ENCODE measurements around the gene TNFSF12.
A peak's percentile ranks its signal among the peaks of the same experiment; 100 is the strongest.

Gene TNFSF12

DNA sequence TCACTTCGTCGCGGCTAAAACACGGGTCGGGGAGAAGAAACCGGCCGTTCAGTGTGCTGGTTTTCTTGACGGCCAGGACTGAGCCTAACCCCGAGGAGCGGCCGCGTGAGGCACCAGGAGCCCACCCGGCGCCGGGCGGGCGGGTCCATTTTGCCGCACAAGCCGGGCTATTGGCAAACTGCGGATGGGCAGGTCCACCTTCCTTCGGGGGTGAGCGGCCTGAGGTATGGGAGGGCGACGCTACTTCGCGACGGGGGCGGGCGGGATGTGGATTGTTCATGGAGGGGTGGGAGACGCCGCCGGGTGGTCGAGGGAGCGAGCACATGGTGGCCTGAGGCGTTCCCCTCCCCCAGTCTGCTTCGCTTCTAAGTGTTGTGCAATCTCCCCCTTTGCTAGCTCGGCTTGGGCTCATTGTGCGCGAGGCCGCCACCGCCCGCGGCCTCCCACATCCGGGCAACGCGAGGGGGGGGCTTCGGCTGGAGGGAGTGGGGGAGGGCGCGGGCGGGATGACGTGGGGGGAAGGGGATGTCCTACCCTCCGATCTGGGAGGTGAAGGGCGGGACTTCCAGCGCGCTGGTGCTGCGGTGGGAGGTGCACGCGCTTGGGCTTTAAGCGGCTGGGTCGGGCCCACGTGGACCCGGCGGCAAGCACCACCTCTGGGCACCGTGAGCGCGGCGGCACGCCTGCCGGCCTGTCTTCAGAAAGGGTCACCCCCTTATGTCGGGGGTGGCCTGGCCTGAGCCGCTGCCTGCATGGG lies 24.6 kb downstream of the TNFSF12 start:
- in situ Hi-C loops (cut with MboI; ENCODE audit: low sequenced_read_pairs, unreplicated experiment), result no loop called here
- TF ChIP-seq, protein P1, sequence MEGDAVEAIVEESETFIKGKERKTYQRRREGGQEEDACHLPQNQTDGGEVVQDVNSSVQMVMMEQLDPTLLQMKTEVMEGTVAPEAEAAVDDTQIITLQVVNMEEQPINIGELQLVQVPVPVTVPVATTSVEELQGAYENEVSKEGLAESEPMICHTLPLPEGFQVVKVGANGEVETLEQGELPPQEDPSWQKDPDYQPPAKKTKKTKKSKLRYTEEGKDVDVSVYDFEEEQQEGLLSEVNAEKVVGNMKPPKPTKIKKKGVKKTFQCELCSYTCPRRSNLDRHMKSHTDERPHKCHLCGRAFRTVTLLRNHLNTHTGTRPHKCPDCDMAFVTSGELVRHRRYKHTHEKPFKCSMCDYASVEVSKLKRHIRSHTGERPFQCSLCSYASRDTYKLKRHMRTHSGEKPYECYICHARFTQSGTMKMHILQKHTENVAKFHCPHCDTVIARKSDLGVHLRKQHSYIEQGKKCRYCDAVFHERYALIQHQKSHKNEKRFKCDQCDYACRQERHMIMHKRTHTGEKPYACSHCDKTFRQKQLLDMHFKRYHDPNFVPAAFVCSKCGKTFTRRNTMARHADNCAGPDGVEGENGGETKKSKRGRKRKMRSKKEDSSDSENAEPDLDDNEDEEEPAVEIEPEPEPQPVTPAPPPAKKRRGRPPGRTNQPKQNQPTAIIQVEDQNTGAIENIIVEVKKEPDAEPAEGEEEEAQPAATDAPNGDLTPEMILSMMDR (IDR thresholded peaks at IDR 0.05; ENCODE audit: borderline replicate concordance, control extremely low read depth, extremely low read depth, insufficient read depth, missing control alignments), result no peak
- peak; percentile 92 for DNase-seq (ENCODE audit: low spot score)

DNA sequence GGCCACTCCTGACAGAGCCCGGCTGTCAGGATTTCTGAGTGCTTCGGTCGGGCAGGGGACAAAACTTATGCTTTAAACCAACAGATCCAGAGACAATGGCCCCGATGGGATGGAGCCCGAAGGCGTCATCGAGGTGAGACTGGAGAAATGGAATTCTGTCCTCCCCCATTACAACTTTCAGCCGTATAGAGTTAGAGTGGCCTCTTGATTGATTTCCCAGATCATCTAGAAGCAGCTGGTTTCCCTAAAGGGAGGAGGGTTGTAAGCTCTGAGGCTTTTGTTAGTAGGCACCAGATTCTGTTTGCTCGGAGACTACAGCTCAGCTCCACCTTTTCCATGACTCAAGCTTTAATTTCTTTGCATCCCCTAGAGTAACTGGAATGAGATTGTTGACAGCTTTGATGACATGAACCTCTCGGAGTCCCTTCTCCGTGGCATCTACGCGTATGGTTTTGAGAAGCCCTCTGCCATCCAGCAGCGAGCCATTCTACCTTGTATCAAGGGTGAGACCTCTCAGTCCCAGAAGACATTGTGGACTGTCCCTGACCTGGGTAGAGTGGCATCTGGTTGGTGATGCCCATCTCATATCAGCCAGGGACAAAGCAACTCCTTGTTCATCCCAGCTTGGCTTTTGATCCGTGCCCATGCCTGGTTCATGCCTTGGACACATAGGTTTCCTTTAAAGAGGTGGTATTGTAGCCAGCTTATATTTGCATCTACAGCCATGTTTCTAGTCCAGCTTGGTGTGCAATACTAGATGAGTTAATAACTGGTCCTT lies 25.5 kb downstream of the TNFSF12 start:
- TF ChIP-seq, protein P1 (IDR thresholded peaks at IDR 0.05; ENCODE audit: borderline replicate concordance, control extremely low read depth, extremely low read depth, insufficient read depth, missing control alignments), result no peak
- in situ Hi-C loops (cut with MboI; ENCODE audit: low sequenced_read_pairs, unreplicated experiment), result no loop called here
- DNase-seq (ENCODE audit: low spot score), result no peak

DNA sequence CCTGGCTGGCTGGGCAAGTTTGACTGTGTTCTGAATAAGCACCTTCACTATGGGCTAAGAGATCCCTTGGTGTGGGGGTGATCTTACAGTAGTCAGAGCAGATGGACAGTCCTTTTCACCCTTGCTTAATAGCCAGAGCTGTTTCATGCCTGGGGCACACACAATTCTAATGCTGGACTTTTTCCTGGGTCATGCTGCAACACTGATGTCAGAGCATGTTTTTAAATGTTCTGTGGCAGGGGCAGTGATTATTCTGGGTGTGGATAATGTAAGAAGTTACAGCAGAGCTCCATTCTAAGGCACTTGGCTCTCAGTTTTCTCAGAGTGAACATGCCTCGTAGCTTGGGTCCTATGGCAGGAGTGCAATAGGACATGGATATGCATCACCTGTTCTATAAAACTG lies 26.6 kb downstream of the TNFSF12 start:
- DNase-seq (ENCODE audit: low spot score), result no peak
- in situ Hi-C loops (cut with MboI; ENCODE audit: low sequenced_read_pairs, unreplicated experiment), result no loop called here
- TF ChIP-seq, protein P1 (IDR thresholded peaks at IDR 0.05; ENCODE audit: borderline replicate concordance, control extremely low read depth, extremely low read depth, insufficient read depth, missing control alignments), result no peak

DNA sequence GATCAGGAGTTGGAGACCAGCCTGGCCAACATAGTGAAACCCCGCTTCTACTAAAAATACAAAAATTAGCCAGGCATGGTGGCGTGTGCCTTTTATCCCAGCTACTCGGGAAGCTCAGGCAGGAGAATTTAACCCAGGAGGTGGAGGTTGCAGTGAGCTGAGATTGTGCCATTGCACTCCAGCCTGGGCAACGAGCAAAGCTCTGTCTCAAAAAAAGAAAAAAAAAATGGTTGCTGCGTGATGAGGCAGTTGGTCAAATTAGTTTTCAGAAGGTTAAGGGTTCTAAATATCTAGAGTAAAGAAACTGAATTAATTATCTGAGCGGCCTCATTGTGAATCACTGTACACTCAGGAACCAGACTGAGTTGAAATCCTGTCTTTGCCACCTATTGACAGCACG lies 27.1 kb downstream of the TNFSF12 start:
- in situ Hi-C loops (cut with MboI; ENCODE audit: low sequenced_read_pairs, unreplicated experiment), result no loop called here
- TF ChIP-seq, protein P1 (IDR thresholded peaks at IDR 0.05; ENCODE audit: borderline replicate concordance, control extremely low read depth, extremely low read depth, insufficient read depth, missing control alignments), result no peak
- DNase-seq (ENCODE audit: low spot score), result no peak

DNA sequence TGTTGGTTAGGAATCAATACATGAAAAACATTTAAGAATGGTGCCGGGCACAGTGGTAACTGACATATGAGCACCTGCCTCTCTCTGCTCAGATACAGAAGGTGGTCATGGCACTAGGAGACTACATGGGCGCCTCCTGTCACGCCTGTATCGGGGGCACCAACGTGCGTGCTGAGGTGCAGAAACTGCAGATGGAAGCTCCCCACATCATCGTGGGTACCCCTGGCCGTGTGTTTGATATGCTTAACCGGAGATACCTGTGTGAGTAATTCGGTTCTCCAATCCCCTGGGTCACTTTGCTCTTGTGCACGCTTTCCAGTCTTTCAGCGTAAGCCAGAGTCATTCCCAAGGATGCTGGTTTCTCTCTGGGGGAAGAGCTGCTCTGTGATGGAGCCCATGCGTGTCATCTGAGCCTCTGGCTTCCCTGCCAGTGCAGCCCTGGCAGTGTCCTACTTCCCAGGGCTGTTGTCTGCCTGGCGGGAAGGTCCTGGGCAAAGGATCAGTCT lies 27.6 kb downstream of the TNFSF12 start:
- no peak for DNase-seq (ENCODE audit: low spot score)
- TF ChIP-seq, protein P1 (IDR thresholded peaks at IDR 0.05; ENCODE audit: borderline replicate concordance, control extremely low read depth, extremely low read depth, insufficient read depth, missing control alignments), result no peak
- in situ Hi-C loops (cut with MboI; ENCODE audit: low sequenced_read_pairs, unreplicated experiment), result no loop called here

DNA sequence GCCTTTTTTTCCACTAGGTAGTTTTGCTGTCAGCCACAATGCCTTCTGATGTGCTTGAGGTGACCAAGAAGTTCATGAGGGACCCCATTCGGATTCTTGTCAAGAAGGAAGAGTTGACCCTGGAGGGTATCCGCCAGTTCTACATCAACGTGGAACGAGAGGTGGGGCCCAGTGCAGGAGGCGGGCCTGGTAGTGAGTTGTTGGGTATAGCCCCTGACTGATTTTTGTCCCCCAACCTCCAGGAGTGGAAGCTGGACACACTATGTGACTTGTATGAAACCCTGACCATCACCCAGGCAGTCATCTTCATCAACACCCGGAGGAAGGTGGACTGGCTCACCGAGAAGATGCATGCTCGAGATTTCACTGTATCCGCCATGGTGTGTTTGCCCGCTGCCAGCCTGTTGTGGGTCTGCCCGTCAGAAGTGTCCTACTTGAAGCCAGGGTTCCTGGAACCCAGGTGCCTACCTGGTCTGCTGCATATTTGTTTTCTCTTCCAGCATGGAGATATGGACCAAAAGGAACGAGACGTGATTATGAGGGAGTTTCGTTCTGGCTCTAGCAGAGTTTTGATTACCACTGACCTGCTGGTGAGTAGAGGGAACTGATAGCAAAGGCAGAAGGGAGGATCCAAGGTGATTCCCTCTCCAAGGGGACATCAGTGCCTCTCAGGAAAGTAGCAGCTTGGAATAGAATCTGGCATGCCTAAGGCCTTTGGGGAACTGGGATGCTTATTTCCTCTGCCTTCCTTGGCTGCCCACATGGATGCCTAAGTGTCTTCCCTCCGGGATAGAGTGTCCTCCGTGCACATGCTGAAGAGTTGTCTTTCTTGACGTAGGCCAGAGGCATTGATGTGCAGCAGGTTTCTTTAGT lies 28.7 kb downstream of the TNFSF12 start:
- TF ChIP-seq, protein P1 (IDR thresholded peaks at IDR 0.05; ENCODE audit: borderline replicate concordance, control extremely low read depth, extremely low read depth, insufficient read depth, missing control alignments), result no peak
- in situ Hi-C loops (cut with MboI; ENCODE audit: low sequenced_read_pairs, unreplicated experiment), result no loop called here
- no peak for DNase-seq (ENCODE audit: low spot score)
